MCF 10A (cell line): ENCODE measurements around the gene ATP11B. TPM values are rescaled to one million over a fixed set of nuclear protein-coding genes. Genes with fewer than 3 reads are reported as not detected.

Experiments used
- BruUV-seq: library from RNA; stranded (reverse); fragments of 400-500 nt; replicated peaks from 2 replicates; lab custom pipeline; 2021; lab: Mats Ljungman, UMichigan
- CTCF ChIA-PET: fragments of 300-600 bp; sonication (Branson Sonifier 250); formaldehyde crosslinking; extraction: SDS; loops from one replicate; lab custom pipeline; 2021; ENCODE audit warnings: antibody characterized with exemption, inconsistent platforms; lab: Yijun Ruan, JAX
- POLR2A ChIA-PET: fragments of 300-600, 350-650 bp; sonication (Branson Sonifier 250); formaldehyde crosslinking; extraction: SDS; loops from one replicate; lab custom pipeline; 2020; ENCODE audit warnings: antibody characterized with exemption, inconsistent platforms; lab: Yijun Ruan, JAX
- DNase-seq: peaks from one replicate; pipeline ENCODE4 v3.0.0-alpha.2; 2018; ENCODE audit not compliant: unreplicated experiment
- H3K27ac Mint-ChIP-seq: one replicate; pipeline ENCODE4 v1.8.0; 2022; ENCODE audit warnings: mild to moderate bottlenecking, low read depth, mixed read lengths; ENCODE audit not compliant: unreplicated experiment
- H3K27me3 Mint-ChIP-seq: one replicate; pipeline ENCODE4 v1.8.0; 2022; ENCODE audit warnings: mixed read lengths; ENCODE audit not compliant: insufficient read depth, unreplicated experiment
- H3K36me3 Mint-ChIP-seq: one replicate; pipeline ENCODE4 v1.8.0; 2022; ENCODE audit warnings: mild to moderate bottlenecking, moderate library complexity, mixed read lengths; ENCODE audit not compliant: insufficient read depth, unreplicated experiment
- H3K4me1 Mint-ChIP-seq: one replicate; pipeline ENCODE4 v1.8.0; 2022; ENCODE audit warnings: mixed read lengths; ENCODE audit not compliant: insufficient read depth, unreplicated experiment
- H3K4me3 Mint-ChIP-seq: one replicate; pipeline ENCODE4 v1.8.0; 2022; ENCODE audit warnings: mild to moderate bottlenecking, moderate library complexity, mixed read lengths; ENCODE audit not compliant: unreplicated experiment
- H3K9me3 Mint-ChIP-seq: one replicate; pipeline ENCODE4 v1.8.0; 2022; ENCODE audit warnings: mixed read lengths; ENCODE audit not compliant: unreplicated experiment
- CTCF ChIP-seq: fragments of 200-600 bp; IDR thresholded peaks from one replicate; pipeline ENCODE4 v1.8.0; 2022; ENCODE audit warnings: antibody characterized with exemption, mild to moderate bottlenecking; ENCODE audit not compliant: unreplicated experiment
- intact Hi-C: fragments of 100-400 bp; cut with micrococcal nuclease; formaldehyde crosslinking; loops from 2 replicates; pipeline ENCODE4 v1.14.1; 2022
- total RNA-seq: library from RNA; stranded (reverse); gene quantifications from 2 replicates; pipeline ENCODE4 v1.2.3, GENCODE V29; 2022

ATP11B gene
- total RNA-seq, 1 experiment from 2014 or later = 66.2 TPM

DNA sequence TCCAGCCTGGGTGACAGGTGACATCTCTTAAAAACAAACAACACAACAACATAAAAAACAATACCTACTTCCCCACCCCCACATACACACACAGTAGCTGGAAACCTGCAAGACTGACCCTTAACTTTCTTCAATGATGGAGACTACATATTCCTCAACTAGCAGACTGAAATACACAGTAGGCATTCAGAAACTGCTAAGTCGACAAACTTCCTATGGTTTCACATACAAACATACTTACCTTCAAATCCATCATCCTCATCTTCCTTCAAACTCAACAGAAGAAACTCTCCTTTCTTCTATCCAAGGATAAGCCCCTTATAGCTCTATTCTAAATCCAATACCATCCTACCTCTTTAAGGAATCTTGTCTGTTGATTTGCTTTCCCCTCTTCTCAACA is 156.4 kb downstream of the ATP11B start:
- POLR2A ChIA-PET = interaction anchor here (0.7 kb wide), 1 partner anchor 19 kb away, joined by 3 read pairs; no protein-coding TSS in a partner anchor
- TF ChIP-seq CTCF = no peak
- Mint-ChIP-seq H3K9me3 (no peaks in the 10 kb centered on the region), H3K27me3 (no peaks in the 10 kb centered on the region), H3K4me3 (no peak overlapping the region), H3K27ac (no peak overlapping the region), H3K36me3 (peaks cover 67% of the 10 kb centered on the region), H3K4me1 (no peaks in the 10 kb centered on the region)
- intact Hi-C loops = no loop called here
- no peak for DNase-seq
- CTCF ChIA-PET = no interaction called here
- no TSS peak for BruUV-seq

- Mint-ChIP-seq H3K4me3 (no peak overlapping the region), H3K36me3 (peaks cover 59% of the 10 kb centered on the region), H3K9me3 (no peaks in the 10 kb centered on the region), H3K27me3 (no peaks in the 10 kb centered on the region), H3K4me1 (no peaks in the 10 kb centered on the region), H3K27ac (no peak overlapping the region)
- BruUV-seq = no TSS peak
- DNase-seq = no peak
- TF ChIP-seq CTCF = no peak
- ChIA-PET POLR2A (interaction anchor here (0.9 kb wide), 1 partner anchor 15 kb away, joined by 3 read pairs; no protein-coding TSS in a partner anchor), CTCF (no interaction called here)
- intact Hi-C loops = no loop called here
These were observed 161.4 kb downstream of the ATP11B start for GRCh38 chr3:182954553-182955235.

- intact Hi-C loops = no loop called here
- no peak for TF ChIP-seq CTCF
These were observed 163.9 kb downstream of the ATP11B start for GRCh38 chr3:182957226-182957625.

GRCh38 chr3:182957676-182958266 is 164.5 kb downstream of the ATP11B start:
- H3K4me1 Mint-ChIP-seq = peaks cover 14% of the 10 kb centered on the region
- TF ChIP-seq CTCF = no peak
- peaks cover 69% of the 10 kb centered on the region for H3K36me3 Mint-ChIP-seq
- DNase-seq = no peak
- BruUV-seq = no TSS peak
- POLR2A ChIA-PET = no interaction called here
- H3K4me3 Mint-ChIP-seq = no peak overlapping the region
- H3K27me3 Mint-ChIP-seq = no peaks in the 10 kb centered on the region
- intact Hi-C loops = no loop called here
- CTCF ChIA-PET = no interaction called here
- no peaks in the 10 kb centered on the region for H3K9me3 Mint-ChIP-seq
- peak overlapping the region; percentile 22 for H3K27ac Mint-ChIP-seq

More at GRCh38 chr3:182957226-182957625, 163.9 kb downstream of the ATP11B start:
- no peaks in the 10 kb centered on the region for H3K9me3 Mint-ChIP-seq
- POLR2A ChIA-PET = no interaction called here
- peaks cover 11% of the 10 kb centered on the region for H3K4me1 Mint-ChIP-seq
- no peak for DNase-seq
- H3K27me3 Mint-ChIP-seq = no peaks in the 10 kb centered on the region
- CTCF ChIA-PET = no interaction called here
- no peak overlapping the region for H3K27ac Mint-ChIP-seq
- peaks cover 71% of the 10 kb centered on the region for H3K36me3 Mint-ChIP-seq
- no TSS peak for BruUV-seq
- H3K4me3 Mint-ChIP-seq = no peak overlapping the region
